Non-pigmented ciliary epithelial cell (primary cell): ENCODE measurements around the gene BCL6.

Experiments
- DNase-seq: peaks from one replicate; pipeline ENCODE4 v3.0.0-alpha.2; 2010; ENCODE audit warnings: low read depth

BCL6 gene

GRCh38 chr3:187738331-187739093 lies 6.8 kb downstream of the BCL6 start:
- DNase-seq, result peak; percentile 83

- no peak for DNase-seq
Observed at GRCh38 chr3:187738071-187738330, 7.3 kb downstream of the BCL6 start.

DNA sequence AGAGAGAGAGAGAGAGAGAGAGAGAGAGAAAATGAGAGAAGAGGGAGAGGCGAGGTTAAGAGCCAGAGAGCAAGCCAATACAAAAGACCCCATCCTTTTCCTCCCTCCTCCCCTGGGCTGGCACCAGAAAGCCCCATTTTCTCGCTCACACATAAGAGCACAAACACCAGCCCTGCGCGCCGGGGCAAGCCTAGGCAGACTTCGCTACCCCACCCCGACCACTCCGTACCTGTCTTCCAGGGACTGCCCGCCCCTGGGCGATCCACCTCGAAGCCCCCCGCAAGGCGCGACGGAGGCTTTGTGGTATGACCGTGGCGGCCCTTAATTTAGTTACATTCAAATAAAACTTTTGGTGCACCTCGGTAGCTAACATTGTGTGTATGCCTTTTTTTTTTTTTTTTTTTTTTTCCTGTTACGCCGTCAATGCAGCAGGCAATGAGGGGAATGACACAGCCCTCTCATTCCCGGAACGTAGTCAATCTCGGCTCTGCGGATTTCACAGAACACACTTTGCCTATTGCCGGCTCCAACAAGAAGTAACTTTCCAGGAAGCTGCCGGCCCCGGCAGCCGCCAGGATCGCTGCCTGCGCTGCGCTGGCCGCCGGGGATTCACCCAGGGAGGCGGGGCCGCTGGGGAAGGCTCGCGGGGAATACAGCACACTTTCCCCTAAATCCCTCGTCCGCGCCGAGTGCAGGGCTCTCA lies 7.7 kb downstream of the BCL6 start:
- no peak for DNase-seq

DNA sequence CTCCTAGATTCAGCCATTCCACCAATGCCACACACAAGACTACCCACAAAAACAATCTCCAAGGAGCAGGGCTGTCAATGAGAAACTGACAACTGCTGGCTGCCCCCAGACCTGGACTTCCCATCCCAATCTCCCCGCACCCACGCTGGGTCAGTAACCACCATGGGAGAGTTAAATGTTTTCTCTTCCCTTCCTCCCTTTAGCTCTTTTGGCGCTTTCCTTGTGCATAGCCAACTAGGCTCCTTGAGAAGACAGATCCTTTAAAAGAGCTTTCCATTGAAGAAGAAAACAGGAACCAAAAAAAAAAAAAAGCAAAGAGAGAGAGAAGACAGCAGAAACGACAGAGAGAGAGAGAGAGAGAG lies 8.3 kb downstream of the BCL6 start:
- DNase-seq, result no peak

DNA sequence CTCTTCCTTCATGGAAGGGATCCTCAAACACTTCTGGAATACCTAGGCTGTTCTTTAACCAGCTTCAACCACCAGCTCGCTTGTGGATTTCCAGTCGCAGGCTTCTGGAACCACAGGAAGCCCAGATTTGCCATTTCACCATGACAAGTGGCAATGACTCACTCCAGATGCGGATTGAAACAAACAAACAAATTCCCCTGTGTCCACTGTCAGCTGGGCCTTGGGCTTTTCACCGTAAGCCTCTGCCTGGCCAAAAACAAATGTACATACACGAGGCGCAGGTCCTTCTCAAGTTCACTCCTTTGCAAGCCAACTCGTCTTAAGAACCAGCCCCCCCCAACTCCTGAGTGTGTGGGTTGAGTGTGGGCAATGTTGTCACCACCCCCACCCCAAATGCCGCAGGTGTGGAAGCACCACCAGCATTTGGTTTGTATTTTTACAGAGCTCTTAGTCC lies 8.8 kb downstream of the BCL6 start:
- DNase-seq, result no peak

GRCh38 chr3:187735837-187736236 lies 9.4 kb downstream of the BCL6 start:
- DNase-seq, result no peak

DNA sequence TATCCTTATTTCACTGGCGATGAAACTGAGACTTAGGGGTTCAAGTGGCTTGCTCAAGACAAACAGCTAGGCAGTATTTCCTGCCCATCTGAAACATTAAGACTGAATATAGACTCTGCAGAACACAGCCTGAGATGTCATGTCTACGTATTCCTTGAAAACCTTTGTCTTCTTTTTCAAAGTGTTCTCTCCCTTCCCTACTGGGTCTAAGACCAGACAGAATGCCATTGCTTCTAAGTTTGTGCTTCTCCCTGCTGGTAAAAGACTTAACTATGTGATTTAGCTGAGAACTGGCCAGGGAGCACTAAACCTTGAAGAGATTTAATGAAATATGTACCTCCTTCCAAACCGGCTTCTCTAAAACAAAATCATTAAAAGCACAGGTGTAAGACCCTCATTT lies 9.9 kb downstream of the BCL6 start:
- no peak for DNase-seq

- no peak for DNase-seq
Observed at GRCh38 chr3:187734841-187735240, 10.4 kb downstream of the BCL6 start.

GRCh38 chr3:187733371-187733770 lies 11.9 kb downstream of the BCL6 start:
- no peak for DNase-seq

DNA sequence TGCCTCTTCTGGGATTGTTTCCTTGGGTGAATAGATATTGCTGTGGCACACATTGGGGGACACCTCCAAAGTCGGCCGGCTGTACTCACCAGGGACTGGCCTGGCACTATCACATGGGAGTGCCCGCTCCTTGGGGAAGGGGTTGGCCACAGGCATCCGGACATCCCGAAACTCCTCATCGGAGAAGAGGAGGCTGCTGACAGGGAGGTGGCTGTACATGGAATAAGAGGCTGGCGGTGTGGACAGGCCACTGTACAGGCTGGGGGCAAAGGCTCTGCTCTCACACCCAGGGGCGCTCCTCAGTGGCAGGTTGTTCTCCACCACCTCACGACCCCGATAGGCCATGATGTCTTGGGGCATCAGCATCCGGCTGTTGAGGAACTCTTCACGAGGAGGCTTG lies 15.7 kb downstream of the BCL6 start:
- DNase-seq, result no peak

DNA sequence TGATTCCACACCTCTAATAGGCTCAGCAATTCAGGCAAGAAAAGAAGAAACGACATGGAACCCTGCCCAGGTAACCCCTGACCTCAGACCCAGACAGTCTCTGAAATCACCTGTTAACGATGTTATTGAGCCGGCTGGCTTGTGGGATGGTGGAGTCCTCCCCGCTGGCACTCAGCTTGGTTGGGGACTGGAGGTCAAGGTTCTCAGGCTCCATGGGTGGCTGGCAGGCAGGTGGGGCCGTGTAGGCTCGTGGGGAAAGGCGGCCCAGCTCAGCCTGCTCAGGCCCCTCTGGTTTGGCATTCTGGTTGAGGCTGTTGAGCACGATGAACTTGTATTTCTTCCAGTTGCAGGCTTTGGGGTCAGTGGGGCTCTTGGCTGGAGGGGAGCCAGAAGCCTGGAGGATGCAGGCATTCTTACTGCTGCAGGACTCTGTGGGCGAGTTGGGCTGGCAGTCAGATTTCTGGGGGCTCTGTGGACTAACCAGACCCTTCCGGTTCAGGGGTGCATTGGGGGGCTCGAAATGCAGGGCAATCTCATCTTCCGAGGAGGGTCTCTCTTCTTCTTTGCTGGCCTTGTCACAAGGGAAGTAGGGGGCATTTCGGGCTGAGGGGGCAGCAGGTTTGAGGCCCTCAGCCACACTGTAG lies 16.2 kb downstream of the BCL6 start:
- DNase-seq, result no peak

GRCh38 chr3:187728248-187728647 lies 17.0 kb downstream of the BCL6 start:
- no peak for DNase-seq

- DNase-seq, result no peak
Observed at GRCh38 chr3:187726564-187726963, 18.7 kb downstream of the BCL6 start.

DNA sequence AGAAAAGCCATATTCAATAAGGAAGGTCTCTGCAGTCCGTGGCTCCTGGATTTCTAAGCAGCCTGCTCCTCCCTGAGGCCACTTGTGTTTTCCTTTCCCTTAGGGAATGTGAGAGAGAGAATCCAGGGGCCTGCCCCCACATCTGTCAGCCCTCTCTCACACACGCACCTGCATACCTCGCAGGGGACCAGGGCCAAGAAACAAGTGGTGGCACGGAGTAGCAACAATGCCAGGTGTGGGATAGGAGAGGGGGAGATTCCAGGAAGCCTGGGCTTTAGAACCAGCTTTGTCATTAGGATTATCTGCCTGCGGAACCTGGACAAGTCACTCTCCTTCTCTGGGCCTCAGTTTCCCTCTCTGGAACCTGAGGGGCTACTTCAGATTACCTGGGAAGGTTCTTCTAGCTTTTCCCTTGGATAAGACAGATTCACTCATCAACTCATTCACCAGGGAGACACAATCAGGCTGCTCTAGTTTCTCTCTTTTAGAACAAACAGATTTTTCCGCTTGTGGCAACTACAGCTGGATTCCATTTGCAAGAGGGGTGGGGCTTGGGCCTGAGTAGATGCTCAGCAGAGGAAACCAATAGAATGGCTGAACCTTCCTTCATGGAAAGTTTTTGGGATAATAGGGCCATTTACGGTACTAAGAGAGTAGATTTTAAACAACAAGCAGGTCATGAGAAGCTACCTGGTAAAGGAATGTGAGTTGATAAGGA lies 19.5 kb downstream of the BCL6 start:
- DNase-seq, result no peak

DNA sequence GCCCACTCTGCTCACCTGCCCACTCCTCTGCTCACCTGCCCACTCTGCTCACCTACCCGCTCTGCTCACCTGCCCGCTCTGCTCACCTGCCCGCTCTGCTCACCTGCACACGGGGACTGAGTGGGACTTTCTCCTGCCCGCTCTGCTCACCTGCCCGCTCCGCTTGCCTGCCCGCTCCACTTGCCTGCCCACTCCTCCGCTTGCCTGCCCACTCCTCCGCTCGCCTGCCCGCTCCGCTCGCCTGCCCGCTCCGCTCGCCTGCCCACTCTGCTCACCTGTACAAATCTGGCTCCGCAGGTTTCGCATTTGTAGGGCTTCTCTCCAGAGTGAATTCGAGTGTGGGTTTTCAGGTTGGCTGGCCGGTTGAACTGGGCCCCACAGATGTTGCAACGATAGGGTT lies 20.0 kb downstream of the BCL6 start:
- no peak for DNase-seq

GRCh38 chr3:187722206-187722612 lies 23.1 kb downstream of the BCL6 start:
- DNase-seq, result no peak

- DNase-seq, result no peak
Observed at GRCh38 chr3:187721055-187721454, 24.2 kb downstream of the BCL6 start.

GRCh38 chr3:187720337-187720670 lies 25.0 kb downstream of the BCL6 start:
- DNase-seq, result no peak

DNA sequence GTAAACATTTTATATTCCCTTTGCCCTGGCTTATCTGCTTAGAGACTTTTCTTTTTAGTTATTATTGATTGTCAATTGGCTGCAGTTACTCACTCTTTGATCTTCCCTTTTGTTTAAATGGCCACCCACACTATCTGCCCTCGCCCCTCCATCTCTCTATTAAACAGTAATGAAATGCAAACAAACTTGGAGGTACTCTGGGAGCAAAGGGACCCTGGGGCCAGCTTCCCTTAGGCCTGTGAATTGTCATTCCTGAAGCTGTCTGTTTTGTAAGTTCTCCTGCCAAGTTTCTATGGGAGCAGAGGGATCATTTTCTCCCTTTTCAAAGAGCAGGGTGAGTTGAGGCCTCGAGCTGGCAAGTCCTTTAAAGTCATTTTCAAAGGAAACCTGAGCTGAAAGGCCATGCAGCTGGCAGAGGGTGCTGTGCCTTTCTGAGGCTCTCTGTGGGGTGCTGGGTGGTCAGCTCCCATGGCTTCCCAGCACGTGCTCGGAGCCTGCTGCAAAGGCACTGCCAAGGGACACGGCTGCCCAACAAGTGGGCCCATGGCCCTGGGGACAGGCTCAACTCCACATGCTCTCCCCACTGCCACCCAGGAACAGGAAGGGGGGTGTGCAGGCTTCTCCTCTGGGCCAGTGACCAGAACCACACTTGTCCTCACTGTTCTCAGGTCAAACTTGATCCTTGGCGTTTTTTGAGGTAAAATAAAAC lies 25.5 kb downstream of the BCL6 start:
- no peak for DNase-seq

GRCh38 chr3:187718802-187719201 lies 26.5 kb downstream of the BCL6 start:
- no peak for DNase-seq

- DNase-seq, result no peak
Observed at GRCh38 chr3:187717572-187717971, 27.7 kb downstream of the BCL6 start.

GRCh38 chr3:187714404-187714979 lies 30.8 kb downstream of the BCL6 start:
- no peak for DNase-seq
